GM19468 (cell line): Measurements from ENCODE around the gene MORN4.
A peak's percentile ranks its signal among the peaks of the same experiment; 100 is the strongest.

Source experiments
- ATAC-seq: cut with Tn5 transposase; IDR thresholded peaks from one replicate; pipeline ENCODE4 v1.9.1; 2021; ENCODE audit warnings: mild to moderate bottlenecking, moderate library complexity, moderate number of reproducible peaks; ENCODE audit not compliant: unreplicated experiment; ENCODE audit errors: extremely low read depth

Gene MORN4

DNA sequence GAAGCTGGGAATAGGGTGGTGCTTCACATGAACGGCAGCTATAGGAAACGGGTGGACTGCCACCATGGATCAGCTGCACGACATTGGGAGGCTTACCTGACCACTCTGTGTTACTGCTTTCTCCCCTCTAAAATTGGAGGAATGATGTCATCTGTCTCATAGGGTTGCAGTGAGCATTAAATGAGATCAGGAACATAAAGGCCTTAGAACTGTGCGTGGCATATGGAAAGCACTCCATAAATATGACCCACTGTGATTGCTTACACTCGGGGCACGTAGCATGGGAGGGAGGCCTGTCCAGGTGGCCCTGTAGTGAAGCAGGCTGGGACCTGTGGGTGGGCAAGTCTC is 34.1 kb downstream of the MORN4 start:
- no peak for ATAC-seq

- ATAC-seq: no peak
Observed at GRCh38 chr10:97598407-97599271, 34.7 kb downstream of the MORN4 start.

DNA sequence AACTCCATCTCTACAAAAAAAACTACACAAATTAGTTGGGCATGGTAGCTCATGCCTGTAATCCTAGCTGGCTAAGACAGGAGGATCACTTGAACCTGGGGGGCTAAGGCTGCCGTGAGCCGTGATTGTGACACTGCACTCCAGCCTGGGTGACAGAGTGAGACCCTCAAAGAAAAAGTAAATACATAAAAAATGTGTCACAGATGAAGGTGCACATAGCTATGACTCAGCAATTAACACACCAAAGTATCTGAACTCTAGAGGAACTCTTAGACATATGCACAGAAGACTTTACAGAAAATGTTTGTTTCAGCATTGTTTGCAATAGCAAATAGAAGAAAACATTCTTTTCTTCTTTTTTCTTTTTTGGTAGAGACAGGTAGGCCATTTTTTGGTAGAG is 35.5 kb downstream of the MORN4 start:
- ATAC-seq: no peak

- no peak for ATAC-seq
Observed at GRCh38 chr10:97596101-97597082, 36.9 kb downstream of the MORN4 start.

- ATAC-seq: no peak
Observed at GRCh38 chr10:97593421-97593820, 39.9 kb downstream of the MORN4 start.

DNA sequence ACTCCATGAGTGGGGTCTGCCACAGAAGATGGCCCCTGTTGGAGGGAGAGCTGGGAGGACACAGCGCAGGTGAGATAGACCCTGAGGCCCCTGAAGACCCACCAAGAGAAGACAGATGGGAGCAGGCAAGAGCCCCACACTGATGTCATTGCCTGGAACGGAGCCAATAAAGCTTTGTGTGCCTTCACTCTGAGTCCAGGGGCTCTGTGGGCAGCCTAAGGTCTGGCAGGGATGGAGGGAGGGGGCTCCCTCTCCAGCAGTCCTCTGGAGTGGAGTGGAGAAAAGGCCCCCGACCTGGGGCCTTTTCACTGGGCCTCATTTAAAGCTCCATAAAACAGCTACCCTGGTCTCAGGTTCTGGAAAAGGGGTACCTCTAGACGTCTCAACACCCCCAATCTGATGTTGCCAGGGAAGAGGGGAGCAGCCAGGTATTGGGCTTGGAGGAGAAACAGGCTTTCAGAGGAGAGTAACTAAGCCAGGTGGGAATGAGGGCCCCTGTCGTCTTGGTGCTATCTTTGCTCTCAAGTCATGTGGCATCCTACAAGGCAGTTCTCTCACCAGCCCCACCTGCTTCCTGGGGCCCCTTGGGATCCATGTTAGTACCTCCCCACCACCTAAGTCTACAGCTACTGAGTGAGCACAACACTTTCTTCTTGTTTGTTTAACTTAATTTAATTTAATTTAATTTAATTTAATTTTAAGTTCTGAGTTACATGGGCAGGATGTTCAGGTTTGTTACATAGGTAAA is 42.4 kb downstream of the MORN4 start:
- no peak for ATAC-seq

- no peak for ATAC-seq
Observed at GRCh38 chr10:97590082-97590747, 43.1 kb downstream of the MORN4 start.

DNA sequence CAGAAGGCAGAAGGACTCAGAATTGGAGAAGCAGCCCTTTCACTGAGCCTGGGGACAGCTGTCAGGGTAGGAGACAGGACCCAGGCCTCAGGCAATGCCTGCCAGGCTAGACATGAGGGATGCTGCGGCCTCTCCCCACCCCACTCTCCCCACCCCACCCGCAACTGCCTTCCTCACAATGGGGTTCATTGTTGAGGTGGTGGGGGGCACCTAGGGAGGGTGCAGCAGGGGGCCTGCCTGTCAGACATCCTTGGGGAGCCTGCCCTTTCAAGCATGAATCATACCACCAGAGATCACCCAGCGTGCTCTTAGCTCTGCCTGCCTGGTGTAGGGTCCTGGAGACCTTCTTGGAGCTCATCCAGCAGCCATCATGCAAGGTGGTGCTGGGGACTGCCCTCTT is 43.8 kb downstream of the MORN4 start, which contains the start of gene C10orf62:
C10orf62 (plus strand) TSS at position 243 of the 400 bp plus-strand sequence. CDS start 177 bp downstream, outside the sequence.
- no peak for ATAC-seq

DNA sequence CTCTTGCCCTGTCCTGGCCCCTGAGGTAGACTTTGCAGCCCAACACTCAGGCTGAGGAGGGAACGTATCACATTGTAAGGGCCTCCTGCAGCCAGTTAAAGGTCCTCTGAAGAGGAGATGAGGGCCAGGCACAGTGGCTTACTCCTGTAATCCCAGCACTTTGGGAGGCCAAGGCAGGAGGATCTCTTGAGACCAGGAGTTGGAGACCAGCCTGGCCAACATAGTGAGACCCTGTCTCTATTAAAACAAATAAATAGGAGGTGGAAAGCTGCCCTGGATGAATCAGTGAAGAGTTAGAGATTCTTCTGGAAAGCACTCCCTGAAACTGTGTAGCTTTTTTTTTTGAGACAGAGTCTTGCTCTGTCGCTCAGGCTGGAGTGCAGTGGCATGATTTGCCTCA is 46.1 kb downstream of the MORN4 start:
- no peak for ATAC-seq

DNA sequence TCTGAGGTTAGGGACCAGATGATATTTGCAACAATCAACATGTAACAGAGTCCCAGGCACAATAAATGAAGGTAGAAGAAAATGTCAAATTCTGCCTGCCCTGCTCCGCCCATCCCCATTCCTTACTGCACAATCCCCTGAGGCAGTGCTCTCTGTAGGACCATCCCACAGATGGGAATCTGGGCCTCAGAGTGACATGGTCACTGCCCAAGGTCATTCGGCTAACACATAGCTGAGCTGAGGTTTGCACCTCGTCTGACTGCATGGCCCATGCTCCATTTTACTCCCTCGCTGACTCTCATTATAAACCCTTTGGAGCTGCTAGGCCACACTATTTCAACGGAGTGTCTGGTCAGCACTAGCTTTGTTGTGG is 47.9 kb downstream of the MORN4 start:
- ATAC-seq: no peak

DNA sequence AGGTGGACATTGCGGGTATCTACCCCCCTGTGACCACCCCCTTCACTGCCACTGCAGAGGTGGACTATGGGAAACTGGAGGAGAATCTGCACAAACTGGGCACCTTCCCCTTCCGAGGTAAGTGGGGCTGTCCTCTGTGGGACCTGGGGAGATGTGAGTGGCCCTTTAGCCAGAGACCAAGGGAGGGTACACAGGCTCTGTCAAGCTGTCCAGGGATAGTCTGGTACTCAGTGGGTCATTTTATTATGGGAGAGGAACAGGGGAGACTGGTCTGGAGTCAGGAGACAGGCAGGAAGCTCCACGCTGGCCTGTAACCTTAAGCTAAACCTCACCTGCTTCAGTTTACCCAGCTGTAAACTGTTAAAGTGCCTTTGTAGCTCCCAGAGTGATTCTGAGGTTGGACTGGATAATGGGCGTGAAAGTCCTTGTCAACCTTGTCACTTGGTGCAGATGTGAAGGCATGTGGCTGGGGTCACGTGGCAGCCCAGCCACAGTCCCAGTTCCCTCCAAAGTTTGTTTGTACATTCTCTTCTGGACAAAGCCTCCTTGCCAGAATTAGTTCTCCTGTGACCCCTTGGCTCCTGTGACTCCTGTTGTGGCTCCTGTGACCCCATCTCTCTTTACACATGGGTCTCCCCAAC is 48.4 kb downstream of the MORN4 start:
- ATAC-seq: no peak

DNA sequence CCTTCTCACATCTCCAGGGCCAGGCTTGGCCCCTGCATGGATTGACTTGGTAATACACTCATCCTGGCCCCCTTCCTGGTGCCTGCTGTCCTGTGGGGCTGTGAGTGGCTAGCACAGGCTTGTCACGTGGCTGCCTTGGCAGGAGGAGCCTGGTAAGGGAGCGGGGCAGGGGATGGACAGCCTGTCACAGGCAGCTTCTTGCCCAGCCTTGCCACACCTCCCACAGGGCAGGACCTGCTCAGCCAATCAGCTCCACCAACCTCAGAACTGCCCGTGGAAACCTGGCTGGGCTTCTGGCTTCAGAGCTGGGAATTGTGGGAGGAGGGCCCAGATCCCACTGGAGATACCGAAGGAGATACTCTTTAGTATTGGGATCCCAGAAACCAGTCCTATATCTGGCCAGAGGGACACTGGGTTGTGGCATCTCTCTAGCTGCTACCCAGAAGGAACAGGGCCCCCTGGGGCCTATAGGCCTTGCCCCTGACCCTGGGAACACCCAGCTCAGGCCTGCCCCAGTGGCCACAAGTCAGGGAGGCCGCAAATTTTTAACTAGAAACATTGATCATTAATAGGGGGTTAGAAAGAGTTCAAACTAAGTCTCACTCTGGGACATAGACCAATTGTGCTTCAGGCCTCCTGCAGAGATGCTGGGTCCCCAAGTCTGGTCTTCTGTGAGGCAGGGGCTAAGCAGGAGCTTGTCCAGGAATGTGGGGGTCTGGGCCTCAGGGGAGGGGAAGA is 49.1 kb downstream of the MORN4 start, which contains the start of gene HOGA1:
HOGA1 (plus strand) TSS at position 330 of the 738 bp plus-strand sequence; CDS start at position 645, 315 bp downstream.
- peak; percentile 27 for ATAC-seq

- ATAC-seq: no peak
Observed at GRCh38 chr10:97583476-97583875, 49.8 kb downstream of the MORN4 start.

- no peak for ATAC-seq
Observed at GRCh38 chr10:97582169-97582568, 51.1 kb downstream of the MORN4 start.

GRCh38 chr10:97580421-97581367 is 52.6 kb downstream of the MORN4 start:
- ATAC-seq: no peak

- ATAC-seq: no peak
Observed at GRCh38 chr10:97578171-97578844, 55.0 kb downstream of the MORN4 start.

DNA sequence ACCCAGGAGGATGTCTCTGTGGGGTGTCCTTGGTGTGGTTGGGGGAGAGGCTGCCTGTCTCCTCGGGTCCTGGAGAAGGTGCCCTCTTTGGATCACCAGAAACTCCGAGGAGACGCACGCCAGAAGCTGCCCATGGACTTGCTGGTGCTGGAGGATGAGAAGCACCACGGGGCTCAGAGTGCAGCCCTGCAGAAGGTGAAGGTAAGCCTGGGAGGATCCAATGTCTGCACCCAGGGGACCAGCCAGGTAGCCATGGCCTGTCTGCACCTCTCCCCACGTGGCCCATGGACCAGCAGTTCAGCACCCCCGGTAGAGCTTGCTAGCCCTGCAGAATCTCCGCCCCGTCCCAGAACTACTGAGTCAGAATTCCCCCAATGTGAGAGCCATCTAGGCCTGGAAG is 55.6 kb downstream of the MORN4 start:
- no peak for ATAC-seq
